ACC112 (cell line): ENCODE data around the gene ACTN1.
"Not testable (repeated sequence)": the region's sequence is repeated elsewhere in the genome, so short reads cannot be mapped to it uniquely, and the experiment has no call there.

Experiments used
- H2AFZ ChIP-seq: fragments of 200-600 bp; sonication (generic); one replicate; pipeline ENCODE4 v1.6.0; 2017; ENCODE audit warnings: antibody characterized with exemption, low read length; ENCODE audit not compliant: unreplicated experiment
- H3K27ac ChIP-seq: fragments of 200-600 bp; sonication (generic); 2 replicates; pipeline ENCODE4 v1.5.1; 2014; ENCODE audit warnings: low read depth, mild to moderate bottlenecking, antibody characterized with exemption, low read length, moderate library complexity
- H3K27me3 ChIP-seq: fragments of 200-600 bp; sonication (generic); 2 replicates; pipeline ENCODE4 v1.6.1; 2014; ENCODE audit warnings: mild to moderate bottlenecking, antibody characterized with exemption, low read length, moderate library complexity, mixed read lengths; ENCODE audit not compliant: insufficient read depth
- H3K36me3 ChIP-seq: fragments of 200-600 bp; sonication (generic); 2 replicates; pipeline ENCODE4 v1.6.1; 2016; ENCODE audit warnings: mild to moderate bottlenecking, antibody characterized with exemption, low read length, moderate library complexity, mixed read lengths; ENCODE audit not compliant: insufficient read depth
- H3K4me1 ChIP-seq: fragments of 200-600 bp; sonication (generic); one replicate; pipeline ENCODE4 v1.6.1; 2016; ENCODE audit warnings: low read length, mixed read lengths; ENCODE audit not compliant: insufficient read depth, unreplicated experiment, control insufficient read depth
- H3K4me3 ChIP-seq: fragments of 200-600 bp; sonication (generic); 2 replicates; pipeline ENCODE4 v1.5.1; 2014; ENCODE audit warnings: mild to moderate bottlenecking, low read depth, low read length
- H3K79me2 ChIP-seq: fragments of 200-600 bp; sonication (generic); one replicate; pipeline ENCODE4 v1.6.0; 2016; ENCODE audit warnings: low read length; ENCODE audit not compliant: control insufficient read depth, unreplicated experiment, insufficient read depth

The ACTN1 gene

DNA sequence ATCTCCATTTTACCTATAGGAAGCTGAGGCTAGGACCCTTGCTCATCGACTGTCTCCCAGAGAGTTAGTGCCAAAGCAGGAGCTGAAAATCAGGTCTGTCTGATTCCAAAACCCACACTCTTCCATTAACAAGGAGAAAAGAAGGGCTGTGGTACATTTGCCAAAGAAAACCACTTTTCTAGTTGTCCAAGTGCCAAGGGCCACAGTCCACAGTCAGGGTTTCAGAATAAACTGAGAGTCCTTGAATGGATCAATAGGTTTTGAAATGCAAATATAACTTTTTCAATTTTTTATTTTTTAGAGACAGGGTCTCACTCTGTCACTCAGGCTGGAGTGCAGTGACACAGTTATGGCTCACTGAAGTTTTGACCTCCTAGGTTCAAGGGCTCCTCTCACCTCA is 130.8 kb downstream of the ACTN1 start:
- no peak overlapping the region for H3K27ac ChIP-seq
- H3K27me3 ChIP-seq: no peaks in the 10 kb centered on the region
- H3K4me3 ChIP-seq: no peak overlapping the region
- no peak overlapping the region for H2AFZ ChIP-seq
- no peaks in the 10 kb centered on the region for H3K36me3 ChIP-seq
- H3K79me2 ChIP-seq: no peaks in the 10 kb centered on the region
- H3K4me1 ChIP-seq: peaks cover 6% of the 10 kb centered on the region

DNA sequence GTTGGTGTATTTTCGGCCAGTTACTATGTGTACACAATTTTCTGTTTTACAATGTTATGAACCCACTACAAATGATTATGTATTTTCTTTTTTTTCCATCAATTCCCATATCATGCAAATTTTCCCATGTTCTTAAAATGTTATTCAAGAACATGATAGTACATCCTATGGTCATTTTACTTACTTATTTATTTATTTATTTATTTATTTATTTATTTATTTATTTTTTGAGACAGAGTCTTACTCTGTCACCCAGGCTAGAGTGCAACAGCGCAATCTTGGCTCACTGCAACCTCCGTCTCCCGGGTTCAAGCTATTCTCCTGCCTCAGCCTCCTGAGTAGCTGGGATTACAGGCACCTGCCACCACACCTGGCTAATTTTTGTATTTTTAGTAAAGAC is 131.5 kb downstream of the ACTN1 start:
- H3K79me2 ChIP-seq, H3K27me3 ChIP-seq, H3K4me1 ChIP-seq, H3K36me3 ChIP-seq, H2AFZ ChIP-seq, H3K4me3 ChIP-seq, H3K27ac ChIP-seq: not testable (repeated sequence)

DNA sequence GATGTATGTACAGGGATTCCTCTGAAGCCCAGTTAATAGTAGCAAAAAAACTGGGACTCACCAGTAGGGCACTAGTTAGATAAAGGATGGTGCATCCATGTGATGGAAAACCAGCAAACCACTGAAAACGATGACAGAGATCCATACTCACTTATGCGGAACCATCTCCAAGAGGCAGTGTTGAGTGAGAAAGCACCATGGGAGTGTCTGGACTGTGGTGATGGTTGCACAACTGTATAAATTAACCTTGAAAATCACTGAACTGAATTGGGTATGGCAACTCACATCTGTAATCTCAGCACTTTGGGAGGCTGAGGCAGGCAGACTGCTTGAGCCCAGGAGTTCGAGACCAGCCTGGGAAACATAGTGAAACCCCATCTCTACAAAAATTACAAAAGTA is 132.6 kb downstream of the ACTN1 start:
- Histone ChIP-seq H3K79me2 (no peaks in the 10 kb centered on the region), H2AFZ (no peak overlapping the region), H3K27me3 (no peaks in the 10 kb centered on the region), H3K27ac (no peak overlapping the region), H3K4me3 (no peak overlapping the region), H3K36me3 (no peaks in the 10 kb centered on the region), H3K4me1 (peaks cover 13% of the 10 kb centered on the region)

DNA sequence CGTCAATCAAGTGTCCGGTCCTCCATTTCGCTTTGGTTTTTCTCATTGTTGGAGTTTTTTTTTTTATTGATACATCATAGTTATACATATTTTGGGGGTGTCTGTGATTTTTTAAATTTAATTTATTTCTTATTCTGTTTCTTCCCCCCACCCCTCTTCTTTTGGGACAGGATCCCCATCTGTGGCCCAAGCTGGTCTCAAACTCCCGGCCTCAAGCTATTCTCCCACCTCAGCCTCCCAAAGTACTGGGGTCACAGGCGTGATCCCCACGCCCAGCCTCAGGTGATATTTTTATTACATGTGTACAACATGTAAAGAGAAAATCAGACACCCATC is 134.9 kb downstream of the ACTN1 start:
- Histone ChIP-seq H3K27me3 (no peaks in the 10 kb centered on the region), H3K36me3 (no peaks in the 10 kb centered on the region; the same call in 1 of the 2 replicates), H3K79me2 (no peaks in the 10 kb centered on the region), H3K4me1 (peaks cover 24% of the 10 kb centered on the region), H2AFZ (peak overlapping the region; percentile 9), H3K4me3 (peak overlapping the region; percentile 61; the same call in 1 of the 2 replicates), H3K27ac (no peak overlapping the region)

DNA sequence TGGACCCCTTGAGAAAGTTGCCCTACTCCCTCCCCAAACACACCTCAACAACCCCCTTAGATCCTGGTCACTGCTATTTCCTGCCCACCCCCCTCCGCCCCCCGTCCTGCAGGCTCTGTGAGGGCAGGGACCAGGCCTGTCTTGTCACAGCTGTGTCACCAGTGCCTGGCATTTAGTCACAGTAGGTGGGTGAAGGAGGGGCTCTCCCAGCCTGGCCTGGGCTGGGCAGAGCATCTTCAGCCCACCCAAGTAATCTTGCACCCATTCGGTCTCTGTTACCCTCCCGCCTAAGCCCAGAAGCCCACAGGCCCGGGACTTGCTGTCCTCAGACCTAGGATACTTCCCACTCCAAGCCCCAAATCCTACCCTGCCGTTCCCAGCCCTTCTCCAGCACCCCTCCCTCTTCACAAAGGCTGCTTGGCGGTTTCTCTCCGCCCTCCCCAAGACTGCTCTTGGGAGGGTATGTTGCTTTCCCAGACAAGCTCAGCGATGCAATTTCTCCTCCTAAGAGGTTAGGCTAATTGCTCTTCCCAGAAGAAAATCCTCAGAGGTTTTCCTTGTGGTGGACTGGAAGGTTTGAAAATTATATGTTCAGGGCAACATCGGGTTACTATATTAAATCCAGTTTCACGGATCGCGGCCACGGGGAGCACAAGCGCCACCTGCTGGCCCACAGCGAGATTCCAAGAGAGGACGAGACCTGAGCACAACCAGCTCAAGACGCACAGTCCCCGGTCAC is 135.5 kb downstream of the ACTN1 start:
- peak overlapping the region; percentile 61 for H3K4me3 ChIP-seq
- H2AFZ ChIP-seq: peak overlapping the region; percentile 99
- no peaks in the 10 kb centered on the region; the same call in 1 of the 2 replicates for H3K36me3 ChIP-seq
- H3K27ac ChIP-seq: no peak overlapping the region
- H3K79me2 ChIP-seq: no peaks in the 10 kb centered on the region
- no peaks in the 10 kb centered on the region for H3K27me3 ChIP-seq
- H3K4me1 ChIP-seq: peaks cover 24% of the 10 kb centered on the region

DNA sequence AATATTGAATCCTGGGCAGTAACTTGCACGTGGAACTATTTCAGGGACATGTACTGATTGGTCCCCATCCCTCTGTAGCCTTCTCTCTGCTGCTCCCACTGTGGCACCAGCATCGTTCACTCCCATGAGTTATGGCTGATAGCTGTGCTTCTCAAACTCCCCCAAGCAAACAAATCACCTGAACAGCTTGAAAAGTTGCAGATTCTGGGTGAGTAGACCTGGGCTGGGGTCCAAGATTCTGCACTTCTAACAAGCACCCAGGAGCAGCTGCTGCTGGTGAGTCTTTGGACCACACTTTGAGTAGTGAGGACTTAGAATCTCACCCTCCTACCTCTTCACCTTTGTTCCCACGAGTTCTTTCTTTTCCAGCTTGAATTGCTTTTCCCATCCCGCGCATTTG is 136.8 kb downstream of the ACTN1 start:
- Histone ChIP-seq H2AFZ (no peak overlapping the region), H3K4me1 (peaks cover 24% of the 10 kb centered on the region), H3K27me3 (no peaks in the 10 kb centered on the region), H3K36me3 (peaks cover 1% of the 10 kb centered on the region), H3K79me2 (no peaks in the 10 kb centered on the region), H3K4me3 (no peak overlapping the region), H3K27ac (no peak overlapping the region)

DNA sequence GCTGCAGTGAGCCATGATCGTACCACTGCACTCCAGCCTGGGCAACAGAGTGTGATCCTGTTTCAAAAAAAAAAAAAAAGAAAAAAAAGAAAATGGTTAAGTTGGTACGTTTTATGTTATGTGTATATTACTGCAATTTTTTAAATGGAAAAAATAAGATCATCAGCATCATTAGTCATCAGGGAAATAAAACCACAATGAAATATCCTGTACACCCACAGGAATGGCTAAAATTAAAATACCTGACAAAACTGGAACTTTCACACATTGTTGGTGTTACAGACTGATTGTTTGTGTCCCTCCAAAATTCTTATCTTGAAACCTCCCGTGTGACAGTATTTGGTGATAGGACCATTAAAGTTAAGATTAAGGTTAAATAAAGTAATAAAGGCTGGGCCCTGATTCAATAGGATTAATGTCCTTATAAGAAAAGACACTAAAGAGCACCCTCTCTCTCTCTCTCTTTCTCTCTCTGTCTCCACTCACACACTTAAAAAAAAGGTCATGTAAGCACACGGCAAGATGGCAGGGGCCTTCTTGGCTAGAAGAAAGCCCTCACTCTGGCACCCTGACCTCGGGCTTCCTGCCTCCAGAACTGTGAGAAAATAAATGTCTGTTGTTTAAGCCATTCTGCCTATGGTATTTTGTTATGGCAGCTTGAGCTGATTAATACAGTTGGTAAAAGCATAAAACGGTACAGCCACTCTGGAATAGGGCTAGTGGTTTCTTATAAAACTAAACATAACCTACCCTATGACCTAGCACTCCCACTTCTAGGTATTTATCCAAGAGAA is 137.9 kb downstream of the ACTN1 start:
- Histone ChIP-seq H3K4me3 (no peak overlapping the region), H3K36me3 (peaks cover 5% of the 10 kb centered on the region), H3K27me3 (no peaks in the 10 kb centered on the region), H3K4me1 (peaks cover 24% of the 10 kb centered on the region), H3K79me2 (no peaks in the 10 kb centered on the region), H2AFZ (peak overlapping the region; percentile 3), H3K27ac (peak overlapping the region; percentile 79)

DNA sequence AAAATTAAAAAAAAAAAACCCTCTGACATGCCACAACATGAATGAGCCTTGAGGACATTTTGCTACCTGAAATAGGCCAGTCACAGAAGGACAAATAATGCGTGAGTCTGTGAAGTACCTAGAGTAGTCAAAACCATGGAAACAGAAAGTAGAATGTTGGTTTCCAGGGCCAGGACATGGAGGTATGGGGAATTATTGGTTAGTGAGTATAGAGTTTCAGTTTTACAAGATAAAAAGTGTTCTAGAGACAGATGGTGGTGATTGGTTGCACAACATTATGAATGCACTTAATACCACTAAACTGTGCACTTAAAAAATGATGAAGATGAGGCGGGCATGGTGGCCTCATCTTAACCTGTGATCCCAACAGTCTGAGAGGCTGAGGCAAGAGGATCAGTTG is 138.6 kb downstream of the ACTN1 start:
- H3K27ac ChIP-seq: no peak overlapping the region
- H3K79me2 ChIP-seq: no peaks in the 10 kb centered on the region
- H3K27me3 ChIP-seq: no peaks in the 10 kb centered on the region
- H3K4me1 ChIP-seq: peaks cover 24% of the 10 kb centered on the region
- peaks cover 5% of the 10 kb centered on the region for H3K36me3 ChIP-seq
- no peak overlapping the region for H3K4me3 ChIP-seq
- H2AFZ ChIP-seq: no peak overlapping the region

DNA sequence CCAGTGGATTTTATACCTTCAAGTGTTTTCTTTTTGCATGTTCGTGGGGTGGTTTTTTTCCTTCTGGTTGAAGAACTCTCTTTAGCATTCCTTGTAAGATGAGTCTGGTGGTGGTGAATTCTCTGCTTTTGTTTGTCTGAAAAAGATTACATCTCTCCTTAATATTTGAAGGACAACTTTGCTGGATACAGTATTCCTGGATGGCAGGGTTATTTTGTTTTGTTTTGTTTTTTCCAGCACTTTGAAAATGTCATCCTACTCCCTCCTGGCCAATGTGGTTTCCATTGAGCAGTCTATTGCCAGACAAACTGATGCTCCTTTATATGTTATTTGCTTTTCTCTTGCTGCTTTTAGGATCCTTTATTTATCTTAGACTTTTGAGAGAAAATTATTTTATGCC is 143.0 kb downstream of the ACTN1 start:
- no peaks in the 10 kb centered on the region for H3K79me2 ChIP-seq
- H3K27ac ChIP-seq: no peak overlapping the region
- peaks cover 6% of the 10 kb centered on the region for H3K4me1 ChIP-seq
- peaks cover 5% of the 10 kb centered on the region for H3K36me3 ChIP-seq
- no peak overlapping the region for H3K4me3 ChIP-seq
- H2AFZ ChIP-seq: no peak overlapping the region
- H3K27me3 ChIP-seq: no peaks in the 10 kb centered on the region

DNA sequence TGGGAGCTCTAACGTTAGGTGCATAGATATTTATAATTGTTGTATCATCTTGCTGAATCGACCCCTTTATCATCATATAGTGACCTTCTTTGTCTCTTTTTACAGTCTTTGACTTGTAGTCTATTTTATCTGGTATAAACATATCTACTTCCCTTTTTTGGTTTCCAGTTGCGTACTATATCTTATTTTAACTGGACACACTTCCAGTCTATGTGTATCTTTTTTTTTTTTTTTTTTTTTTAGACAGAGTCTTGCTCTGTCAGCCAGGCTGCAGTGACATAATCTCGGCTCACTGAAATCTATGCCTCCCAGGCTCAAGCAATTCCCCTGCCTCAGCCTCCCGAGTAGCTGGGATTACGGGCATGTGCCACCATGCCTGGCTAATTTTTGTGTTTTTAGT is 144.3 kb downstream of the ACTN1 start:
- Histone ChIP-seq H3K27ac (no peak overlapping the region), H3K27me3 (no peaks in the 10 kb centered on the region), H3K36me3 (peaks cover 5% of the 10 kb centered on the region), H3K79me2 (no peaks in the 10 kb centered on the region), H3K4me1 (no peaks in the 10 kb centered on the region), H3K4me3 (no peak overlapping the region), H2AFZ (no peak overlapping the region)

DNA sequence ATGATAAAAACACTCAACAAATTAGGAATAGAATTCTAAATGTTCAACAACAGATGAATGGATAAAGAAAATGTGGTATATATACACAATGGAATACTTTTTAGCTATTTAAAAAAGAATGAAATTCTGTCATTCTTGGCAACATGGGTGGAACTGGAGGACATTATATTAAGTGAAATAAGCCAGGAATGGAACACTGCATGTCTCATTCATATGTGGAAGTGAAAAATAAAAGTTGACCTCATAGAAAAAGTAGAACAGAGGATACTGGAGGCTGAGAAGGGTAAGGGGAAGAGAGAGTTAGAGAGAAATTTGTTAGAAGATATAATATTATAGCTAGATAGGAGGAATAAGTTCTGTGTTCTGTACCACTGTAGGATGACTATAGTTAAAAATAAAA is 150.4 kb downstream of the ACTN1 start:
- Histone ChIP-seq H3K36me3 (no peaks in the 10 kb centered on the region), H2AFZ (no peak overlapping the region), H3K4me1 (no peaks in the 10 kb centered on the region), H3K79me2 (no peaks in the 10 kb centered on the region), H3K27ac (no peak overlapping the region), H3K4me3 (no peak overlapping the region), H3K27me3 (no peaks in the 10 kb centered on the region)
